ENCODE data around the gene SH3BP5. TPM values are rescaled to one million over a fixed set of nuclear protein-coding genes. Genes with fewer than 3 reads are reported as not detected.

The SH3BP5 gene
- total and polyA plus RNA-seq, 8 donors = 2.8 to 9.8 (median 6.2) TPM

- Histone ChIP-seq H3K9me3 (no peaks in the 10 kb centered on the region), H3K4me1 (peaks cover 0 to 9% (median 0%) of the 10 kb centered on the region in 3 donors), H3K4me3 (no peak overlapping the region), H3K27ac (no peak overlapping the region), H3K36me3 (peaks cover 7 to 45% (median 31%) of the 10 kb centered on the region in 3 donors), H3K27me3 (no peaks in the 10 kb centered on the region)
- intact Hi-C loops (cut with DNase I) = no loop called here
- no peak for TF ChIP-seq CTCF (IDR thresholded peaks at IDR 0.05)
- ATAC-seq = no peak
- FAIRE-seq = no peak
- DNase-seq = no peak
Observed at GRCh38 chr3:15218689-15219088, 113.7 kb downstream of the SH3BP5 start.

GRCh38 chr3:15217841-15218267, 114.5 kb downstream of the SH3BP5 start:
- intact Hi-C loops (cut with DNase I) = no loop called here
- Histone ChIP-seq H3K9me3 (no peaks in the 10 kb centered on the region), H3K27me3 (no peaks in the 10 kb centered on the region), H3K27ac (no peak overlapping the region), H3K4me1 (peaks cover 0 to 9% (median 0%) of the 10 kb centered on the region in 3 donors), H3K4me3 (no peak overlapping the region), H3K36me3 (peaks cover 7 to 43% (median 31%) of the 10 kb centered on the region in 3 donors)
- WGBS, 2 donors = 43 to 53% methylated on average over 2 of the region's 2 CpGs
- DNase-seq (no peak), FAIRE-seq (no peak), ATAC-seq (no peak)
- no peak for TF ChIP-seq CTCF (IDR thresholded peaks at IDR 0.05)

- H3K27ac ChIP-seq = no peak overlapping the region
- 94 to 95% methylated on average over 4 of the region's 4 CpGs for WGBS, 2 donors
- no peak overlapping the region for H3K4me3 ChIP-seq
- intact Hi-C loops (cut with DNase I) = no loop called here
- H3K4me1 ChIP-seq = peaks cover 0 to 9% (median 0%) of the 10 kb centered on the region in 3 donors
- peaks cover 7 to 48% (median 26%) of the 10 kb centered on the region in 3 donors for H3K36me3 ChIP-seq
- no peak for TF ChIP-seq CTCF (IDR thresholded peaks at IDR 0.05)
- no peaks in the 10 kb centered on the region for H3K27me3 ChIP-seq
- no peak for FAIRE-seq
- ATAC-seq = no peak
- no peak for DNase-seq
- H3K9me3 ChIP-seq = no peaks in the 10 kb centered on the region
Observed at GRCh38 chr3:15217011-15217671, 115.2 kb downstream of the SH3BP5 start.

- no peak overlapping the region for H3K4me3 ChIP-seq
- no peak for FAIRE-seq
- peaks cover 0 to 9% (median 0%) of the 10 kb centered on the region in 3 donors for H3K4me1 ChIP-seq
- no peaks in the 10 kb centered on the region for H3K9me3 ChIP-seq
- ATAC-seq = no peak
- 94 to 96% methylated on average over 1 of the region's 1 CpG for WGBS, 2 donors
- DNase-seq = no peak
- TF ChIP-seq CTCF (IDR thresholded peaks at IDR 0.05) = no peak
- peaks cover 7 to 46% (median 24%) of the 10 kb centered on the region in 3 donors for H3K36me3 ChIP-seq
- H3K27me3 ChIP-seq = no peaks in the 10 kb centered on the region
- H3K27ac ChIP-seq = no peak overlapping the region
- intact Hi-C loops (cut with DNase I) = no loop called here
Observed at GRCh38 chr3:15216501-15216900, 115.9 kb downstream of the SH3BP5 start.

- H3K4me3 ChIP-seq = no peak overlapping the region
- H3K27ac ChIP-seq = no peak overlapping the region
- H3K36me3 ChIP-seq = peaks cover 7 to 41% (median 19%) of the 10 kb centered on the region in 3 donors
- no peak for DNase-seq
- WGBS, 2 donors = 75 to 86% methylated on average over 2 of the region's 2 CpGs
- intact Hi-C loops (cut with DNase I) = no loop called here
- no peak for FAIRE-seq
- no peak for TF ChIP-seq CTCF (IDR thresholded peaks at IDR 0.05)
- no peaks in the 10 kb centered on the region for H3K9me3 ChIP-seq
- no peaks in the 10 kb centered on the region for H3K27me3 ChIP-seq
- peaks cover 0 to 9% (median 0%) of the 10 kb centered on the region in 3 donors for H3K4me1 ChIP-seq
- no peak for ATAC-seq
Observed at GRCh38 chr3:15215996-15216395, 116.4 kb downstream of the SH3BP5 start.

Measured in pancreas (tissue), 10 donors.